ENCODE measurements around the gene PIP5K1C. TPM values are rescaled to one million over a fixed set of nuclear protein-coding genes. Genes with fewer than 3 reads are reported as not detected.

Gene PIP5K1C
- total RNA-seq, 1 experiment from 2014 or later, result 23.6 TPM

- no peaks in the 10 kb centered on the region for H3K27me3 Mint-ChIP-seq (ENCODE audit: unreplicated experiment)
- H3K27ac Mint-ChIP-seq (ENCODE audit: unreplicated experiment), result no peak overlapping the region
- TF ChIP-seq CTCF (IDR thresholded peaks at IDR 0.05; ENCODE audit: unreplicated experiment), result no peak
- no peak for DNase-seq
- no peaks in the 10 kb centered on the region for H3K9me3 Mint-ChIP-seq (ENCODE audit: low read depth, unreplicated experiment)
- intact Hi-C loops (cut with micrococcal nuclease; ENCODE audit: unreplicated experiment), result no loop called here
- CTCF ChIA-PET, result interaction anchor here (0.6 kb wide), 1 partner anchor 40 kb away, joined by 3 read pairs; no protein-coding TSS in a partner anchor
- H3K36me3 Mint-ChIP-seq (ENCODE audit: insufficient read depth, unreplicated experiment), result peaks cover 34% of the 10 kb centered on the region
- no peaks in the 10 kb centered on the region for H3K4me1 Mint-ChIP-seq (ENCODE audit: low read depth, unreplicated experiment)
- BruUV-seq (replicated peaks), result no TSS peak
- no peak overlapping the region for H3K4me3 Mint-ChIP-seq (ENCODE audit: low read depth, unreplicated experiment)
Observed at GRCh38 chr19:3732108-3732507, 31.8 kb upstream of the PIP5K1C start.

- DNase-seq, result no peak
- H3K27me3 Mint-ChIP-seq (ENCODE audit: unreplicated experiment), result no peaks in the 10 kb centered on the region
- BruUV-seq (replicated peaks), result no TSS peak
- intact Hi-C loops (cut with micrococcal nuclease; ENCODE audit: unreplicated experiment), result no loop called here
- no peak overlapping the region for H3K4me3 Mint-ChIP-seq (ENCODE audit: low read depth, unreplicated experiment)
- no peak overlapping the region for H3K27ac Mint-ChIP-seq (ENCODE audit: unreplicated experiment)
- H3K9me3 Mint-ChIP-seq (ENCODE audit: low read depth, unreplicated experiment), result no peaks in the 10 kb centered on the region
- H3K4me1 Mint-ChIP-seq (ENCODE audit: low read depth, unreplicated experiment), result no peaks in the 10 kb centered on the region
- CTCF ChIA-PET, result no interaction called here
- peaks cover 30% of the 10 kb centered on the region for H3K36me3 Mint-ChIP-seq (ENCODE audit: insufficient read depth, unreplicated experiment)
- TF ChIP-seq CTCF (IDR thresholded peaks at IDR 0.05; ENCODE audit: unreplicated experiment), result no peak
Observed at GRCh38 chr19:3730457-3730958, 30.2 kb upstream of the PIP5K1C start.

- intact Hi-C loops (cut with micrococcal nuclease; ENCODE audit: unreplicated experiment), result no loop called here
- H3K9me3 Mint-ChIP-seq (ENCODE audit: low read depth, unreplicated experiment), result no peaks in the 10 kb centered on the region
- H3K27ac Mint-ChIP-seq (ENCODE audit: unreplicated experiment), result no peak overlapping the region
- no TSS peak for BruUV-seq (replicated peaks)
- no peaks in the 10 kb centered on the region for H3K27me3 Mint-ChIP-seq (ENCODE audit: unreplicated experiment)
- TF ChIP-seq CTCF (IDR thresholded peaks at IDR 0.05; ENCODE audit: unreplicated experiment), result no peak
- H3K36me3 Mint-ChIP-seq (ENCODE audit: insufficient read depth, unreplicated experiment), result peaks cover 23% of the 10 kb centered on the region
- peaks cover 4% of the 10 kb centered on the region for H3K4me1 Mint-ChIP-seq (ENCODE audit: low read depth, unreplicated experiment)
- CTCF ChIA-PET, result no interaction called here
- DNase-seq, result peak; percentile 27
- H3K4me3 Mint-ChIP-seq (ENCODE audit: low read depth, unreplicated experiment), result no peak overlapping the region
Observed at GRCh38 chr19:3725640-3726310, 25.5 kb upstream of the PIP5K1C start.

- DNase-seq, result no peak
- no TSS peak for BruUV-seq (replicated peaks)
- no peak overlapping the region for H3K4me3 Mint-ChIP-seq (ENCODE audit: low read depth, unreplicated experiment)
- H3K9me3 Mint-ChIP-seq (ENCODE audit: low read depth, unreplicated experiment), result no peaks in the 10 kb centered on the region
- H3K4me1 Mint-ChIP-seq (ENCODE audit: low read depth, unreplicated experiment), result peaks cover 9% of the 10 kb centered on the region
- no peaks in the 10 kb centered on the region for H3K27me3 Mint-ChIP-seq (ENCODE audit: unreplicated experiment)
- H3K36me3 Mint-ChIP-seq (ENCODE audit: insufficient read depth, unreplicated experiment), result peaks cover 24% of the 10 kb centered on the region
- CTCF ChIA-PET, result no interaction called here
- H3K27ac Mint-ChIP-seq (ENCODE audit: unreplicated experiment), result peak overlapping the region; percentile 15
- TF ChIP-seq CTCF (IDR thresholded peaks at IDR 0.05; ENCODE audit: unreplicated experiment), result no peak
- intact Hi-C loops (cut with micrococcal nuclease; ENCODE audit: unreplicated experiment), result no loop called here
Observed at GRCh38 chr19:3725121-3725520, 24.9 kb upstream of the PIP5K1C start.
